Effector memory CD4-positive, alpha-beta T cell (primary cell): Measurements from ENCODE around the gene CTNNAL1.
"Not testable (repeated sequence)": the region's sequence is repeated elsewhere in the genome, so short reads cannot be mapped to it uniquely, and the experiment has no call there.

ENCODE experiments used
- DNase-seq, 3 donors: peaks; one replicate each; pipeline ENCODE4 v3.0.0-alpha.2; 2020
- H3K27ac ChIP-seq: 2 replicates; pipeline ENCODE4 v1.7.0; 2013; ENCODE audit warnings: mild to moderate bottlenecking, low read length, moderate library complexity; ENCODE audit not compliant: insufficient read depth, poor library complexity, severe bottlenecking
- H3K27me3 ChIP-seq: replicated peaks from 2 replicates; pipeline ENCODE4 v1.7.0; 2013; ENCODE audit warnings: mild to moderate bottlenecking, low read length; ENCODE audit not compliant: insufficient read depth, control insufficient read depth, poor library complexity, severe bottlenecking
- H3K36me3 ChIP-seq: 2 replicates; pipeline ENCODE4 v1.7.0; 2013; ENCODE audit warnings: mild to moderate bottlenecking, low read length, moderate library complexity; ENCODE audit not compliant: control insufficient read depth, insufficient read depth
- H3K4me1 ChIP-seq: 2 replicates; pipeline ENCODE4 v1.7.0; 2013; ENCODE audit warnings: low read length, mild to moderate bottlenecking; ENCODE audit not compliant: control insufficient read depth, insufficient read depth, poor library complexity, severe bottlenecking
- H3K4me3 ChIP-seq: 2 replicates; pipeline ENCODE4 v1.7.0; 2013; ENCODE audit warnings: low read length, low read depth, mild to moderate bottlenecking; ENCODE audit not compliant: insufficient read depth, poor library complexity, severe bottlenecking
- H3K9me3 ChIP-seq: 2 replicates; pipeline ENCODE4 v1.7.0; 2013; ENCODE audit warnings: mild to moderate bottlenecking, low read length, moderate library complexity; ENCODE audit not compliant: control insufficient read depth

Gene CTNNAL1

DNA sequence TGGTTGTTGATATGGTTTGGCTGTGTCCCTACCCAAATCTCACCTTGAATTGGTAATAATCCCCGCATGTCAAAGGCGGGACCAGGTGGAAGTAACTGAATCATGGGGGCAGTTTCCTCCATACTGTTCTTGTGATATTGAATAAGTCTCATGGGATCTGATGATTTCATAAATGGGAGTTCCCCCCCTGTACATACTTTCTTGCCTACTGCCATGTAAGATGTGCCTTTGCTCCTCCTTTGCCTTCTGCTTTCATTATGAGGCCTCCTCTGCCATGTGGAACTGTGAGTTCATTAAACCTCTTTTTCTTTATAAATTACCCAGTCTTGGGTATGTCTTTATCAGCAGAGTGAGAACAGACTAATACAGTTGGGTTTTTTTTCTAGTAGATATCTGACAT lies 41.9 kb downstream of the CTNNAL1 start:
- not testable (repeated sequence) for H3K27ac ChIP-seq, H3K4me1 ChIP-seq, H3K27me3 ChIP-seq, H3K9me3 ChIP-seq, DNase-seq, H3K36me3 ChIP-seq, H3K4me3 ChIP-seq

DNA sequence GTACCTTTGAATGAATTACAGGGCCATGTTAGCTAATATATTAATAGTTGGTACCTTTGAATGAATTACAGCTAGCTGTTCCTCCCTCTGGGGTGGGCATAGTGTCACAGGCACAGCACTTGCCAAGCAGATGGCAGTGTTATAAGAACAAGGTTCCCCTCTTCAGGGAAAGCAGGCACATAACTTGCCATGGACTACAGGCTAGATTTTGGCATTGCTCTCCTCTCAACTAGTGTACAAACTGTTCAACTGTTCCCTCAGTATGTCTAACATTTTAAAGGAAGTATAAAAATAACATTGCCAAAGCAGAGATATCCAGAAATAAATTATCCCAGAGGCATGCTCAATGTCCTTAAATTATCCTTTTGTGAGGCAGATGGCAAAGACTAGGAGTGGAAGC lies 45.4 kb downstream of the CTNNAL1 start:
- Histone ChIP-seq H3K9me3 (no peaks in the 10 kb centered on the region), H3K27ac (no peak overlapping the region), H3K4me1 (no peaks in the 10 kb centered on the region), H3K4me3 (no peak overlapping the region), H3K27me3 (no peaks in the 10 kb centered on the region), H3K36me3 (no peaks in the 10 kb centered on the region)
- DNase-seq, result no peak

DNA sequence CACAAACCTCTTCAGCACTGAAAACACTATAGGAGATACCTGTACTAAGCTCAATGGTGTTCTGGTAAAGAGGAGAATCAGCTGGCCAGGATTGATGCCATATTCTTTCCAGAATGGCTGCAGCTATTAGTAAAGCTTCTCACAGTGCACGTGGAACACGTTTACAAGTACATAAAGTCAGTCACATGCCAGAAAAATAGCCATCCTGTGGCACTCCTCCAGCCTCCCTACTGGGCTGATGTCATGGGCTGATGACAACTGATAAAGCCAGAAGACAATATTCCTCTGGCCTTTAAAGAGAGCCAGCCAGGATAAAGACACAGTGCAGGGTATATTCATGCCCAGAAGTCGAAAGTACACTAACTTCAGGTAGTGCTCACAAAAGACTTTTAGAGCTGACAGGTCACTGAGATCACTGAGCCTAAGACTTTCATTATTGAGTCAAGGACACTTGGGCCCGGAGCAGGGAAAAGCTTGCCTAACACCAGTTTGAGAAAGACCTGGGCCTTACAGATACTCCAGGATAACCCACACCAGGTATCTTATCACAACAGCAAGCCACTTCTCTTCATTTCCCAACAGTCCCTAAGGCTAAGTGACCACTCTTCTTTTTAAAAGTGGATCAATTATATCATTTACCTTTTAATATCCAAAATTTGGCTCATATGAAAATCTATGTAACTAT lies 49.7 kb downstream of the CTNNAL1 start:
- H3K4me1 ChIP-seq, result no peaks in the 10 kb centered on the region
- H3K9me3 ChIP-seq, result no peaks in the 10 kb centered on the region
- no peak overlapping the region for H3K4me3 ChIP-seq
- no peaks in the 10 kb centered on the region for H3K36me3 ChIP-seq
- DNase-seq, result no peak
- H3K27ac ChIP-seq, result no peak overlapping the region
- no peaks in the 10 kb centered on the region for H3K27me3 ChIP-seq

- H3K27ac ChIP-seq, result no peak overlapping the region
- no peaks in the 10 kb centered on the region for H3K27me3 ChIP-seq
- no peaks in the 10 kb centered on the region for H3K36me3 ChIP-seq
- no peak for DNase-seq
- no peak overlapping the region for H3K4me3 ChIP-seq
- no peaks in the 10 kb centered on the region for H3K9me3 ChIP-seq
- H3K4me1 ChIP-seq, result no peaks in the 10 kb centered on the region
Measured at GRCh38 chr9:108961151-108961550, 52.1 kb downstream of the CTNNAL1 start.

DNA sequence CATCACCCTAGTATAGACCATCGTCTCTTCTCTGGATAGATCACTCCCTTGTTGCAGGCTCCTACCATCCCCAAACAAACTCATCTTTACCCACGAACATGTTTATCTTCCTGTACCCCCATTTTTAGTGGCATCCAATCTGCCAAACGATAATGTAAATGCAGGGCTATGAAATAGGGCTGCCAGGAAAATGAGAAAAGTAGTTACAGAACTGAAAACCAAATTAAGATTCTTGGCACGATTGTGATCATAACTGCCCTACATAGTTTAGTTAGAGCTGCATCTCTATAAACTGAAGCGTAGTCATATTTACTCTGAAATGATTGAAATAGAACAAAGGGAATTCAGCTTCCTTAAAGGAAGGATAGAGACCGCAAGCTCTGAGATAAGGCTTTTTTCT lies 53.0 kb downstream of the CTNNAL1 start:
- no peak overlapping the region for H3K4me3 ChIP-seq
- DNase-seq, result no peak
- no peaks in the 10 kb centered on the region for H3K4me1 ChIP-seq
- no peaks in the 10 kb centered on the region for H3K36me3 ChIP-seq
- no peaks in the 10 kb centered on the region for H3K27me3 ChIP-seq
- no peak overlapping the region for H3K27ac ChIP-seq
- H3K9me3 ChIP-seq, result no peaks in the 10 kb centered on the region

- H3K9me3 ChIP-seq, result no peaks in the 10 kb centered on the region
- H3K27ac ChIP-seq, result no peak overlapping the region
- H3K27me3 ChIP-seq, result no peaks in the 10 kb centered on the region
- H3K4me3 ChIP-seq, result no peak overlapping the region
- H3K4me1 ChIP-seq, result no peaks in the 10 kb centered on the region
- H3K36me3 ChIP-seq, result no peaks in the 10 kb centered on the region
- no peak for DNase-seq
Measured at GRCh38 chr9:108956631-108957026, 56.7 kb downstream of the CTNNAL1 start.

DNA sequence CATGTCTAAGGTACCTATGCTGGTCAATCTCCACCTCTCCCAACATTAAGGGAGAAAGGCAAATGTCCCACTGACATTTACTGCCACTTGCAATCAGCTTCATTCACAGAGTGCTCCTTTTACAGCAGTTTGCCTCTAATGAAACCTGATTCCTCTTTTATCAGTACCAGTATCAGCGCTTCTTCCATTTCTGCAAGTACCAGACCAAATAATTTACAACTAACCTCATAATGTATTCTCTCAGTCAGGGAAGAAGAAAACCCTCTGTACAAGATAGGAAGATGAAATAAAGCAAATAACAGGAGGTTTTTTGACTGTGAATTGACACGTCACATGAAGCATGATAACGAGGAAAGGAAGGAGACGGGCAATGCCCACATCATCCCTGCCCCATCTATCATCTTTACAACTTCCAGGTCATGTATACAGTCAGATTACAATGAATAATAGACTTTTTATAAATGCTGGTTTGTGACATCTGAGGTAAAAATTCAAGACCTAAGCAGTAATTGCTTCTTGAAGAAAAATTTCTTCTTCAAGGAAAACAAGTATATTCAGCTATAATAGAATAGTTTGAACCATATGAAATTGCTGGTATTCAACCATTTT lies 57.2 kb downstream of the CTNNAL1 start:
- no peak overlapping the region for H3K4me3 ChIP-seq
- no peak overlapping the region for H3K27ac ChIP-seq
- H3K4me1 ChIP-seq, result no peaks in the 10 kb centered on the region
- no peaks in the 10 kb centered on the region for H3K27me3 ChIP-seq
- no peaks in the 10 kb centered on the region for H3K9me3 ChIP-seq
- no peak for DNase-seq
- no peaks in the 10 kb centered on the region for H3K36me3 ChIP-seq

DNA sequence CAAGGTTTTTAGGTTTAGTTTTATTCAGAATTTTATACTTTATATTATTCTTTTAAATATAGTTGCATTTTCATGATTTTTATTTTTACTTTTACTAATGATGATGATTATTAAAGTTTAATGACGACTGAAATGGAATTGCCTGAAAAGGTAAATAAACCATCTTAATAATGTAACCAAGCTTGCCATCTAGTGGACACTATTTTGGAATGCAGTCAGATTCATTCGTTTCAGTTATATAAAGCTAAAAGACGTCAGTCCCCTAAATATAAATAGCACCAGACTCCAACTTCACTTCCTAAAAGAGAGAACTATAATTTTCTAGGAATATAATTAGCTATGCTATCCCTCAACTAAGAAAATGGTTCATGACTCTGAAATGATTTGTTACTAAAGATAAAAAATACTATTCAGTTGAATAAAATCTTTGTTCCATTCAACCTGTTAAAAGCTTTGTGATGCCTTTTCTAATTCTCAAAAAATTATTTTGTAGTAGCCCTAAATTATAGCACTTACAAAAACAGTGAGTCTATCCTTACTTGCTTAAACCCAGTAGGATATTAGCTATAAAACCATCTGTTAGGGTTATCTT lies 59.2 kb downstream of the CTNNAL1 start:
- Histone ChIP-seq H3K36me3 (no peaks in the 10 kb centered on the region), H3K4me3 (no peak overlapping the region), H3K27me3 (no peaks in the 10 kb centered on the region), H3K4me1 (no peaks in the 10 kb centered on the region), H3K27ac (no peak overlapping the region), H3K9me3 (no peaks in the 10 kb centered on the region)
- no peak for DNase-seq

GRCh38 chr9:108951578-108951977 lies 61.7 kb downstream of the CTNNAL1 start:
- no peaks in the 10 kb centered on the region for H3K27me3 ChIP-seq
- H3K36me3 ChIP-seq, result no peaks in the 10 kb centered on the region
- no peaks in the 10 kb centered on the region for H3K9me3 ChIP-seq
- H3K4me3 ChIP-seq, result no peak overlapping the region
- H3K27ac ChIP-seq, result no peak overlapping the region
- no peaks in the 10 kb centered on the region for H3K4me1 ChIP-seq
- no peak for DNase-seq

DNA sequence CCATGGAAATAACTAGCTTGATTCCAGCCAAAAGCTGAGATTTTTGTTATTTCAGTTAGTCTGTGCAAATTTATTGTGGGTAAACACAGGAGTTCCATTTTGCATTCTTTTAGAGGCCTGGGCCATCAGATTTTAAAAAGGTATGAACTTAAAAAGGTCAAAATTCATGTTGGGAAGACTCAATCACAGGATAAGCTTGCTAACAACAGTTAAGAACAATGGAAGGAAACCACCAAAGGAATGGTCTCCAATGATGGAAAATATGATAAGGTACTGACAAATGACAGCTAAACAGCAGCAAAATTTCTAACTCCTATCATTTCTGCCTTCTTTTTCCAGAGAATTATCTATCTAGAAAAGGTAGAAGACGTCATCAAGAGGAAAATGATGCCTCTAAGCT lies 63.1 kb downstream of the CTNNAL1 start:
- H3K4me1 ChIP-seq, result no peaks in the 10 kb centered on the region
- H3K27me3 ChIP-seq, result no peaks in the 10 kb centered on the region
- no peak overlapping the region for H3K4me3 ChIP-seq
- no peaks in the 10 kb centered on the region for H3K36me3 ChIP-seq
- no peaks in the 10 kb centered on the region for H3K9me3 ChIP-seq
- H3K27ac ChIP-seq, result no peak overlapping the region
- no peak for DNase-seq
